NB4 (cell line): ENCODE results near the gene GBP6.

ENCODE experiments used
- CTCF ChIP-seq: IDR thresholded peaks from one replicate; pipeline ENCODE4 v1.5.1; 2012; ENCODE audit warnings: low read depth, low read length
- MAX ChIP-seq: IDR thresholded peaks from 2 replicates; pipeline ENCODE4 v1.6.1; 2011; ENCODE audit warnings: low read depth, low read length
- MYC ChIP-seq: IDR thresholded peaks from 2 replicates; pipeline ENCODE4 v1.6.1; 2011; ENCODE audit warnings: low read depth, low read length
- POLR2A ChIP-seq: IDR thresholded peaks from 2 replicates; pipeline ENCODE4 v1.6.1; 2011; ENCODE audit warnings: mild to moderate bottlenecking; ENCODE audit not compliant: insufficient read length; ENCODE audit errors: extremely low read depth

- TF ChIP-seq CTCF (no peak), MYC (no peak), POLR2A (no peak), MAX (no peak)
These were observed 3.4 kb downstream of the GBP6 start for GRCh38 chr1:89367221-89367620.
